NCI-H1417 (cell line): Measurements from ENCODE around the gene CAB39.

ENCODE experiments used
- DNase-seq, 3 experiments: peaks; one replicate each; lab custom pipeline; 2025; lab: John Stamatoyannopoulos, UW

CAB39 gene

GRCh38 chr2:230712443-230713330, at the start of gene CAB39:
Gene CAB39 (plus strand): TSS chr2:230712842. CDS start chr2:230760002, 47,160 bp downstream.
- peak; percentile 84 to 92 (median 92) for DNase-seq

- no peak for DNase-seq
These were observed 48.5 kb upstream of the CAB39 start for GRCh38 chr2:230664128-230664527.

- no peak for DNase-seq
These were observed 47.8 kb upstream of the CAB39 start for GRCh38 chr2:230664844-230665243.

GRCh38 chr2:230665263-230665691, 47.4 kb upstream of the CAB39 start:
- no peak for DNase-seq

GRCh38 chr2:230666446-230666845, 46.2 kb upstream of the CAB39 start:
- no peak for DNase-seq

- DNase-seq: no peak
These were observed 45.5 kb upstream of the CAB39 start for GRCh38 chr2:230666885-230667712.

- no peak for DNase-seq
These were observed 44.3 kb upstream of the CAB39 start for GRCh38 chr2:230668184-230668938.

GRCh38 chr2:230668939-230669303, 43.7 kb upstream of the CAB39 start:
- DNase-seq: no peak

- peak in 1 of 3 experiments; percentile 3 for DNase-seq
These were observed 43.2 kb upstream of the CAB39 start for GRCh38 chr2:230669386-230669950.

GRCh38 chr2:230671117-230671516, 41.5 kb upstream of the CAB39 start:
- DNase-seq: no peak

- no peak for DNase-seq
These were observed 39.8 kb upstream of the CAB39 start for GRCh38 chr2:230672836-230673235.

- DNase-seq: no peak
These were observed 38.2 kb upstream of the CAB39 start for GRCh38 chr2:230674401-230674800.

GRCh38 chr2:230674966-230675672, 37.5 kb upstream of the CAB39 start:
- no peak for DNase-seq

GRCh38 chr2:230676546-230676945, 36.1 kb upstream of the CAB39 start:
- DNase-seq: no peak

- no peak for DNase-seq
These were observed 35.3 kb upstream of the CAB39 start for GRCh38 chr2:230677201-230677946.

GRCh38 chr2:230678018-230678417, 34.6 kb upstream of the CAB39 start:
- DNase-seq: no peak

GRCh38 chr2:230678451-230678850, 34.2 kb upstream of the CAB39 start:
- no peak for DNase-seq

GRCh38 chr2:230680463-230681170, 32.0 kb upstream of the CAB39 start:
- no peak for DNase-seq

- no peak for DNase-seq
These were observed 31.5 kb upstream of the CAB39 start for GRCh38 chr2:230681171-230681545.

- DNase-seq: no peak
These were observed 30.1 kb upstream of the CAB39 start for GRCh38 chr2:230682546-230682945.
